HL-60 (cell line): Measurements from ENCODE around the gene SPON1.

Experiments used
- DNase-seq, 2 experiments: peaks; one replicate each; pipeline ENCODE4 v3.0.0-alpha.2; 2010 to 2020; ENCODE audit warnings: low read depth in 1 of 2, low spot score in 1 of 2
- H3K27ac ChIP-seq: fragments of 250-450 bp; sonication (Bioruptor Pico); replicated peaks from 2 replicates; pipeline ENCODE4 v1.5.1; 2020; ENCODE audit warnings: mild to moderate bottlenecking, moderate library complexity
- H3K27me3 ChIP-seq: fragments of 250-450 bp; sonication (Bioruptor Pico); 2 replicates; pipeline ENCODE4 v1.5.1; 2021; ENCODE audit warnings: mild to moderate bottlenecking, moderate library complexity; ENCODE audit not compliant: insufficient read depth, poor library complexity, severe bottlenecking
- H3K4me3 ChIP-seq: replicated peaks from 2 replicates; pipeline ENCODE4 v1.5.1; 2011; ENCODE audit warnings: mild to moderate bottlenecking, control low read depth, low read length; ENCODE audit not compliant: insufficient read depth
- CTCF ChIP-seq: IDR thresholded peaks from one replicate; pipeline ENCODE4 v1.5.1; 2011; ENCODE audit warnings: low read length, control low read depth, inconsistent platforms; ENCODE audit not compliant: insufficient read depth
- GABPA ChIP-seq: IDR thresholded peaks from 2 replicates; pipeline ENCODE4 v1.6.1; 2012; ENCODE audit warnings: low read depth
- POLR2AphosphoS5 ChIP-seq: IDR thresholded peaks from 2 replicates; pipeline ENCODE4 v1.6.1; 2012; ENCODE audit warnings: low read depth
- REST ChIP-seq: IDR thresholded peaks from 2 replicates; pipeline ENCODE4 v1.6.1; 2012; ENCODE audit warnings: low read depth; ENCODE audit not compliant: insufficient replicate concordance
- SPI1 ChIP-seq: IDR thresholded peaks from 2 replicates; pipeline ENCODE4 v1.6.1; 2012; ENCODE audit warnings: low read depth, mild to moderate bottlenecking, borderline replicate concordance

Gene SPON1

GRCh38 chr11:13958641-13959400 lies 3.7 kb upstream of the SPON1 start:
- TF ChIP-seq SPI1 (no peak), GABPA (no peak), POLR2AphosphoS5 (no peak), REST (no peak), CTCF (no peak)
- DNase-seq, result no peak
- Histone ChIP-seq H3K27ac (no peak overlapping the region), H3K27me3 (peaks cover 40% of the 10 kb centered on the region), H3K4me3 (no peak overlapping the region)

GRCh38 chr11:13962198-13962561 lies 343 bp upstream of the SPON1 start:
- H3K4me3 ChIP-seq, result no peak overlapping the region

GRCh38 chr11:13963169-13963948 lies 836 bp downstream of the SPON1 start:
- no peak for TF ChIP-seq REST
- no peak for TF ChIP-seq GABPA
- no peak for TF ChIP-seq CTCF
- Histone ChIP-seq H3K27me3 (peaks cover 58% of the 10 kb centered on the region), H3K4me3 (no peak overlapping the region), H3K27ac (no peak overlapping the region)
- no peak for DNase-seq

More at GRCh38 chr11:13962198-13962561, 343 bp upstream of the SPON1 start:
- peaks cover 53% of the 10 kb centered on the region for H3K27me3 ChIP-seq
- H3K27ac ChIP-seq, result no peak overlapping the region
- DNase-seq, result no peak
- no peak for TF ChIP-seq POLR2AphosphoS5
- TF ChIP-seq SPI1, result no peak
- TF ChIP-seq REST, result no peak
